ENCODE data around the gene TSPAN32.

TSPAN32 gene

DNA sequence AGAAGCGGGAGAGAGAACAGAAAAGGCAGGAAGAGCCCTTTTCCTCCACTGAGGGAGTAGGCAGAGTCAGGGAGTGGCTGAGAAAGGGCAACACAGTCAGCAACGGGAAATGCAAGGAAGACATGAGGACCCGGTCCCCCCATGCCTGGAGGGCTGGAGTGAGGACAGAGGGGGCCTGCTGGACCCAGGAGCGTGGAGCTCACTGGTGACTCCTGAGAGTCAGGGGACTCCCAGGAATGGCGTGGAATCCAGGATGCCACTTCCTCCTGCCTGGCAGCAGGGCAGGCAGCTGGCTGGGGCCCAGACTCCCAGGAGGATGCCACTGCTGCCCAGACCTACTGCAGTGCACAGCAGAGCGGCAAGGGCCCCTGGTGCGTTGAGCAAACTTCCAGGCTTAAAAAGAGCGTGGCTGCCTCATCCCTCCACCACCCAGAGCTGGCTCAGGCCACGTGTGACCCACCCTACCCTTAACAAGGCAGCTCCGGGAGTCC lies 11.4 kb upstream of the TSPAN32 start:
- no peak for DNase-seq

DNA sequence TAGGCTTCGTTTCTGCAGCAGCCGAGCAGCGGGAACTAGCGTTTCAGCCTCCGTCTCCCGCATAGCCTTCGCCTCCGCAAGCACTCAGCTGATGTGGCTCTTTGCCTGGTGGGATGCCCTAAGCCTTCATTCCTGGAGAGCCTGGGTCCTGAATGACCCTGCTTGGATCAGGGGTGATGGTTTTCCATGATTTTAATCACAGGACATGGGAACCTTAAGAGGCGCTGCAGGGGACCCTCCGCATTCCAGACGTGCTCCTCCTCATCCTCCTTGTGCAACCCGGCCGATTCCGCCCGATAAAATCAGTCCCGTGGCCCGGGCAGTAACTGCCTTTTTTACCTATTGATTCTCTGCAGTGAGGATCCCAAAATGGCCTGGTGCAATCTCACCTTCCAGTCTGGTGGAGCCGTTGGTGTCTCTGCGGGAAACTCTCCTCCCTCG lies 8.3 kb upstream of the TSPAN32 start:
- no peak for DNase-seq

DNA sequence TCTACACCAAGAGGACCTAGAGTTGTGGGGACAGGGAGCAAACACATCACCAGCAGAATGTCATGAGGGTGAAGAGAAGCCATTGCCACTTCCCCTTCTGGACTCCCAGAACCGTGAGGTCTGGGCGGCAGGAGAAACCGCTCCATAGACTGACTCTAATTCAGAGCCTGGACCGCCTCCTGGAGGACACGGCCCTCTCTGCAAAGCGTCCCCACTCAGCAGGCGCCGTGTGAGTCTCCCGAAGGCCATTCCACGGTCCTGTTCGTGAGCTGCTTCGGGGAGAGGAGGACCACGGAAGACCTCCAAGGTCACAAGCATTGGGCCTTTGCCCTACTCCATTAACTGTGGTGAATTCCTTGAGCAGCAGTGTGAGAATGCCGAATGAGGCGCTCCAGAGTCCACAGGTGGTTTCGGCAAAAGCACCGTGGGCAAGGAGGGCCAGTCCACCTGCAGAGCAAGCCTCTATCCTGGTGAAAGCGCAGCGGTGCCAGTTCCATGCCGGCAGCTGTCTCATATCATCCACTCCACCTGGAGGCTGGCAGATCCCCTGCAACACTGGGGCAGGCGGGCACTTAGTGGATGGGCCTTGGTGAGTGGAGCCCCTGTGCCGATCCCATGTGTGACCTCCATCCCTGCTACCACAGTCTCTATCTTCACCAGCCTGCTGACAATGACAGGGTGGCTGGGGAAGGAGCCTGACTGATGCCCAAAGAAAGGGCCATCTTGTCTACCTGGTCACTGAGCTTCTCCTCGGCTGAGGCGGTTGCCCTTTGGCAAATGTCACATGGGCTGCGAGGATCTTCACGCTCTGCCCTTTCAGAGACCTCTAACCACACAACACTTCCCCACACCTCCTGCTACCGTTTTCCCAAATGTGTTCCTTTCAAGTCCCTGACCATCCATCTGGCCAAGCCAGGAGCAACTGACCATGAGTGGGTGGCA lies 7.6 kb upstream of the TSPAN32 start:
- no peak for DNase-seq

DNA sequence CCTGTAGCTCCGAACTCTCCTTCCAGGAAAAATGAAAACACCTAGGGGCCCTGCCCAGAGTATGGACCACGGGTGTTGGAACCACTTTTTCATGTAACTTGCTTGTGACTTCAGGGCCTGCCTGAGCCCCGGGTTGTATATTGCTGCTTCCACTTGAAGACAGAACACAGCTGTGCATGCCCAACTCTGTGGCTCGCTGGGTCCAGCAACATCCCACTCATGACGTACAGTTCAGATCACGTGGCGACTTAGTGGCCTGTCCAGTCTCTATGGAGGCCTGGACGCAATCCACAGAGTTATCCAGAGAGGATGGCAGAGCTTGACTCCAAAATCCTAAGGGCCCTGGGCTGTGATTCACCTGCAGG lies 6.9 kb upstream of the TSPAN32 start:
- no peak for DNase-seq

DNA sequence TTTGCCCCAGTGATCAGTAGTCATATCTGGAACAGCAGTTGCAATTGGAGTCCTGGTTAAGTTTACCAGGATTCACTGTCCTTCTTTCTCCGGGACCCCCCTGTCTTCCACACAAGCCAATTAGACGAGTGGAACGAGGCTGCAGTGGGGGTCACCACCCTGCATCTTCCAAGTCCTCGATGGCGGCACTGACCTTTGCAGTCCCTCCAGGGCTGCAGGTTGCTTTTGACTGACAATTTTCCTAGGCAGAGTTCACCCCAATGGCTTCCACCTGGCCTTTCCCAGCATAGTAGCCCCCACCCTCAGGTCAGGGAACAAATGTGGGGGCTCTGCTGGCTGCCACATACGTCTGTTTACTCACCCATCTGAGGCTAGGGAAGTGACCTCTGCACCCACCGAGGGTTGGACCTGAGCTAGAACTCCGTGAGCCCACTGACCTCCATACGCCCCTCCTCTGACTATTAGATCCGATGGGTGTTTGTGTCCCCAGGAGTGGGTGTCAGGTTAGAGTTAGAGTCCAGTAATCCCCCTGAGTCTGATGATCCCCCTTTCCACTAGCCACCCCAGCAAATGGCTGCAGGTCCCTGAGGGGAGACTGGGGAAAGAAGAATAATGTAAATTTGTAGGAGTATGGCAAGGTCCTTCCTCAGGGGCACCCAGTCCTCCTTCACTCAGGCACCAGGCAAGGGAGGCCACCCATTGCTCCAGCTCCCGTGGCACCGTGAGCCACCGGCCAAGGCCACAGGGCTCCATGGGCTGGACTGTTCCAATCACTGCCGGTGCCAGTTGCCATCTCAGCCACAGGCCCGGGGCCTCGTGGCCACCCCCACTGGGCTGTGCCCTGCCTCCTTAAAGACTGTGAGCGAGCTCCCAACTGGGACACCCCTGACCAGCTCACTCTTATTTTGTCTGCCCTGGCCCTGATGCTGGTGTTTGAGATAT lies 5.6 kb upstream of the TSPAN32 start:
- DNase-seq, result no peak

DNA sequence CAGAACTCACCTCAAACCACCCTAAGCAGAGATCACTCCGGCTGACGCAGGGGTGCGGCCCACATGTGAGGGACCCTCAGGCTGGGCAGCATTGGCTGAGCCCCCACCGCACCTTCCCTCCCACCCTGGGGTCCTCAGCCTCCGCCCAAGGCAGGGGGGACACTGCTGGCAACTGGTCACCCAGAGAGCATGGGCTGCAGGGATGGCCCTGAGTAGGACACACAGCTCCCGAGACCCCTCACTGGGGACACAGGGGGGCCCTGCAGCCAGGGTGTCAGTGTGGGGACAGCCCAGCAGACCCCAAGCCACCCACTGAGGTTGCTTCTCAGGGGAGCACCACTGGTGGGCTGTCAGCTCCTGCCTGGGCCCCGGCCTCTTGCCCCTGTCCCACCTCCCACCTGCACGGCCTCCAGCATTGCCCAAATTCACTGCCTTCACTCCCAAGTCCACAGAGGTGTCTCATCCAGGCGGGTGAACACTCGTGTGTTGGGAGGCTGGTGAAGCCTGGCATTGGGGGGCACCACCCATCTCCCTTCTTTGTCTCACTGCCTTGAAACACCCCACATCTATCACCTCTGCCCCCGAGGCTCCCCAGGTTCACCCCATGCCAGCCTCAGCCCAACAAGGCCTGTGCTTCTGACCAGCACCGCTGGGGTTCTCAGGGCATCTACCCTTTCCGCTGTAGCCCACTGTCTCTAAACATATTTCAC lies 4.7 kb upstream of the TSPAN32 start:
- no peak for DNase-seq

DNA sequence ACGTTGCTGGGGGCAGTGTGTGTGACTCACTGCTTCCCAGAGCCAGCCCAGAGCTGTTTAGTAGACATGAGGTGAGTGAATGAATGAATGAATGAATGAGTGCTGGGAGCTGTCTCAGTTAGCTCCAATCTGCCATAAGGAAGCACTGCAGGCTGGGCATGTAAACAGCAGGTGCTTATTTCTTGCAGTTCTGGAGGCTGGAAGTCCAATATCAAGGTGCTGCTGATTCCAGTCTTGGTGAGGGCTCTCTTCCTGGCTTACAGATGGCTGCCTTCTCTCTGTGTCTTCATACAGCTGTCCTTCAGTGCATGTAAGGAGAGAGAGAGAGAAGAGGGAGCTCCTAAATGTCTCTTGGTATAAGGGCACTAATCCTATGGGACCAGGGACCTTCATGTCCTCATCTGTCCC lies 4.2 kb upstream of the TSPAN32 start:
- no peak for DNase-seq

DNA sequence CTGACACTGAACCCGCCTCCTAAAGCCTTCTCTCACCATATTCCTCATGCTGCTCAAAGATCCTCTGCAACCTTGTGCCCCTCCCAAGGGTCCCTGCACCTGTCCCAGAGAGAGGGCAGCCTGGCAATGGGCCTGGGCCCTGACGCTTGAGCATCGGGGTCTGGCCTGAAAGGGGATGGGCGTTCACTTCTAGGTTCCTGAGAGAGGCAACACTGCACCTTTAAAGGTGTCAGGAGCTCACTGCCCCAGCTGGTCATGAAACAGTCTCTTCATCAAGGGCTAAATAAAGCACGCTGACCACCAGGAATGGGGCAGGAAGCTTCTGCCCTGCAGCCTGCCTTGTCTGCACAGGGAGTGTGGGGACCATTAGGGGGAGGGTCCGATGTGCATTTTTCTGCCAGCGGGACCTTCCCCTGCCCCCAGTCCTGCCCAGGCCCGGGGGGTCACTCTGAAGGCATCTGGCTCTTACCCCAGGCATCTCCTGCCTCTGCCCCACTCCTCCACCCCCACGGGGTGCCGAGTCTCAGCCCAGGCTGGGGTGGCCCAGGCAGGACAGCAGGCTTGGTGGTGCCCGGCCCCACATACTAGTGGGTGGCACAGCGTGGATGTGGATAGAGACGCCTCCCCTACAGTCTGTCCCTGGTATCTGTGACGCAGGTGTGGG lies 3.5 kb upstream of the TSPAN32 start:
- DNase-seq, result no peak

DNA sequence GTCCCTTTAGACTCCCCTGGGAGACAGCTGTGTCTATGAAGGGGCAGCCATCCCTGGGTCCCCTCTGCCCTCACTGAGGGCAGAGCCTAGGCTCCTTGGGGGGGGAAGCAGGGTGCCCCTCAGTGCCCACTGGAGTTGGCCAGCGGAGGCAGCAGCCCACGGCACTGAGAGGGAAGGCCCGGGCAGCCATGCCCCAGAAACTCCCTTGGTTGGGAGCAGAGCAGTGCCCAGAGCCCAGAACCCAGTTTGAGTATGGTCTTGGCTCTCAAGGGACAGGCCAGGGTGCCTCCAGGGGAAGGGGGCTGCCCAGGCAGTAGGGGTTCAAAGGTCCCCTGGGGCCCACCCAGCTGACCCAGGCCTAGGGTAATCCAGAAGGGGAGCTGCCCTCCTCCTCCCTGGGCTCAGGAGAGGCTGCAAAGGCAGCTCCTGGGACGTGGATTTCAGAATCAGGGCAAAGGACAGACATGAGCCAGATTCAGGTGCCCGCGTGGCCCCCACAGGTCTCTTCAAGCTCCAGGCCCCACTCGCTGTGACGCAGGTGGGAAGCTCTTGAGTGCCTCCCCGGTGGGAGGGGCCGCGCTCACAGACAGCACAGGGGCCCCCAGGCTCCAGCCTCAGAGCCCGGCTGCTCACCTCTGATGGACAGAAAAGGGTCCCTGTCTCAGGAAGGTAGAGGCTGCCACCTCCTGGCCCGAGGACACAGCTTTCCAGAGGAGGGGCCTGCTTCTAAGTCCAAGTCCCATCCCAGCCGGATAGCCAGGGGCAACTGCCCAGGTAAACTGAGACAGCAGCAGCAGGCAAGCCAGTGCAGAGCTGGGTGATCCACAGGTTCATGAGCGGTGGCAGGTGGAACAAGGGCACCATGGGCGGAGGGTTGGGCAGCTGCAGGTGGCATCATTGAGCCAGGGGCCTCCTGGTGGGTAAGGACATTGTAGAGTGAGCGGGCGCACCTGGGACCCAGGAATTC lies 2.7 kb upstream of the TSPAN32 start:
- no peak for DNase-seq

DNA sequence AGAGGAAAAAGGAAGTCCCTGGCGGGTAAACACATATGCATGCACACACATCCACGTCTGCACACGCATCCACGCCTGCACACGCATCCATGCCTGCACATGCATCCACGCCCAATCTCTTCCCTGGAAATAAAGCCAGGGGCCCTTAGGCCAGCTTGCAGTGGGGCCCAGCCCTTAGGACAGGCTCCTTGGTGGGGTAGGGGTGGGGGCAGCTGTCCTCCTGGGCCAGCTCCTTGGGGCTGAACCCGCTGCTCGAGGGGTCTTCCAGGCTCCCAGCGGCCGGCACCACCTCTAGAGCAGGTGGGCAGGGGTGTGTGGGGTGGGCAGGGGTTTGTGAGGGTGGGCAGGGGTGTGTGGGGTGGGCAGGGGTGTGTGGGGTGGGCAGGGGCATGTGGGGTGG lies 2.0 kb upstream of the TSPAN32 start:
- no peak for DNase-seq

DNA sequence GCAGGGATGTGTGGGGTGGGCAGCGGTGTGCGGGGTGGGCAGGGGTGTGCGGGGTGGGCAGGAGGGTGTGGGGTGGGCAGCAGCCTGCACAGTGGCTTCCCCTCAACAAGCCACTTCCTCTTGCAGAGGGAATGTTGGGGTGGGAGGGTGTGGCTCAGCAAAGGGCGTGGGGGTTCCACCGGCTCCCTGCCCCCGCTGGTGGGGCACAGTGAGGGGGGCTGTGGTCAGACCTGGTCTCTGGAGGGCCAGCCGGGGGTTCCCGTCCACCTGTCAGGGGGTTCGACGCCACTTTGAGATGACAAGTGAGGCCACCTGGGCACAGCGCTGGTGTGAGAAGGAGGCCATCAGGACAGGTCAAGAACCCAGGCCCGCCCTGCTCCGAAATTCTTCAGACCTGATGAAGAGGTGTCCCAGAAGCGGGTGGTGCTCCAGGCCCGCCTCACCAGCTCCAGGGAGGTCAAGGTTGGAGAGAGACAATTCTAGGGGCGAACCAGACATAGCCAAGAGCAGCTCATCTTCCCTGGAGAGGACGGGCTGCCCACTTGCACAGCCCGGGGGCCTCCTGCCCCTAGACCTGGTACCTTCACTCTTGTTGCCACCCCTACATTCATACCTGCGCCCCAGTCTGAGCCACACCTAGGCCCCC lies 1.4 kb upstream of the TSPAN32 start:
- no peak for DNase-seq

DNA sequence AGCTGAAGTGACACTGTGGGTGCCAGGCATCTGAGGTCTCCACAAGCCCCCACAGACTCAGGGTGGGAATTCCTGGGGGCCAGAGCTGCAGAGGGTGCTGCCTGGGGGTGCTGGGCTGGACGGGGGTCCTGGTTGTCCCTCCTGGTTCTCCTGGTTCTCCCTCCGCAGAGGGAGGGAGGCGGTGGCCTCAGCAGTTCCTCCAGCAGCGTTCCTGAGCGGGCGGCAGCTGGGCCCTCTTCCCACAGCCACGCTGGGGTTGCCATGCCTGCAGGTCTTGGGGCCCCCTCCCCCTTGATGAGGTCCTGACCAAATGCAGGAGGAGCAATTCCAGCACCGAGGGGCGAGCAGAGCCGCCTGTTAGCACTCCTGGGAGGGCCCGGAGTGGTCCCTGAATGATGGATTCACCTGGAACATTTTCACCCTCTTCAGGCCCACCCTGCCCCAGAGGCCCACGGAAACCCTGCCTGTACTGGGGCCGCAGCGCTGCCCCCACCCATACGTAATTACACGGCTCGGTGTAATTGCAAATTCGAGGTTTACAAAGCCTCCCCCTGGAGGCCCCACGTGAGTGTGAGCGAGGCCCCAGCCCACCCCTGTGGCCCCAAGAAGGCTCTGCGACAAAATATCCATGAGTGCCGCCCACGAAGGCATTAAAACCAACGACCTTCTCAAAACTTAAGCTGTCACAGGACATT lies 730 bp upstream of the TSPAN32 start:
- no peak for DNase-seq

DNA sequence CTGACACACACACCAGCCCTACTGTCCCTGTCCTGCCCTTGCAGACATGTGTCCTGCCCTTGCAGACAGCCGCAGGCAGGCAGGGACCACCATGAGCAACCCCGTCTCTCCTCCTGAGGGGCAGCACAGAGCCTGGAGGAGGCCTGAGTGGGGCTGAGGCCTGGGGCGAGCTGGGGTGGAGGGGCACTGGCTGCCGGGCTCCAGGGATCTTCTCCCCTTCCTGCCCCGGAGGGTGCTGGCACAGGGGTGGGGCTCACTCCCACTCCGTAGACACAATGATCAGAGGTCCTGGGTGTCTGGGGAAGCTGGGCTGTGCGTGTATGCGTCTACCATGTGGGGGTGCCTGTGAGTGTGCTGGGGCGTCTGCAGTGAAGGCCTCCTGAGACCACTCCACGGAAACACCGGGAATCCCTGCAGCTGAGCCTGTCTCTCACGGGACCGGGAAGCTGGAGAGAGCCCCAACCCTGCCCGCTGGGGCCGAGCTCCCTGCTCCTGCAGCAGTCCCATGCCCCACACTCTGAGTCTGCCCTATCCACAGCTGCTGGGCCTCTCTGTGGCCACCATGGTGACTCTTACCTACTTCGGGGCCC lies 588 bp downstream of the TSPAN32 start:
- no peak for DNase-seq

DNA sequence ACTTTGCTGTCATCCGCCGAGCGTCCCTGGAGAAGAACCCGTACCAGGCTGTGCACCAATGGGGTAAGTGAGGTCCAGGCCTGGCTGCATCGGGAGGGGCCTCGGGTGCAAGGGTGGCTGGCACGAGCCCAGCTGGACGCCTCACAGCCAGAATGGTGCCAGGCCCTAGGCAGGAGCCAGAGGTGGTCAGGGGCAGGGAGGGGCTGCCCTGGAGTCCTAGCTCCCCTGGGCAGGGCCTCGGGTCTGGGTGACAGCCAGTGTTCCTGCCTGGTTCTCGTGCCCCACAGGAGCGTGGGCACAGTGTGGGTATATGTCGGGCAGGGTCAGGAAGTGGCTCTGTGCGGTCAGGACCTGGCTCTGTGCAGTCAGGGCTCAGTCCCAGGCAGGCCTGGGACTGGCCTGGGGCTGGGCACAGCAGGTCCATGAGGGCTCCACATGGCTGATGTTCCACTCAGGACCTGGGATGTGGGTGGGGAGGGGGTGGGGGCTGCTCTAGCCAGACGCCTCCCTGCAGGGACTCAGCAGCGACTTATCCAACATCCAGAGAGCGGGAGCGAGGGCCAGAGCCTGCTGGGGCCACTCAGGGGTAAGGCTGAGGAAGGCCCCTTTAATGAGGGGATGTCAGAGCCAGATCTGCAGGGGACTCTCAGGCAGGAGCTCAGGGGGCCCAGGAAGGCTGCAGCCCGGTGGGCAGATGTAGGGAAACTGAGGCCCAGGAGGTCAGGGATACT lies 1.2 kb downstream of the TSPAN32 start:
- no peak for DNase-seq

DNA sequence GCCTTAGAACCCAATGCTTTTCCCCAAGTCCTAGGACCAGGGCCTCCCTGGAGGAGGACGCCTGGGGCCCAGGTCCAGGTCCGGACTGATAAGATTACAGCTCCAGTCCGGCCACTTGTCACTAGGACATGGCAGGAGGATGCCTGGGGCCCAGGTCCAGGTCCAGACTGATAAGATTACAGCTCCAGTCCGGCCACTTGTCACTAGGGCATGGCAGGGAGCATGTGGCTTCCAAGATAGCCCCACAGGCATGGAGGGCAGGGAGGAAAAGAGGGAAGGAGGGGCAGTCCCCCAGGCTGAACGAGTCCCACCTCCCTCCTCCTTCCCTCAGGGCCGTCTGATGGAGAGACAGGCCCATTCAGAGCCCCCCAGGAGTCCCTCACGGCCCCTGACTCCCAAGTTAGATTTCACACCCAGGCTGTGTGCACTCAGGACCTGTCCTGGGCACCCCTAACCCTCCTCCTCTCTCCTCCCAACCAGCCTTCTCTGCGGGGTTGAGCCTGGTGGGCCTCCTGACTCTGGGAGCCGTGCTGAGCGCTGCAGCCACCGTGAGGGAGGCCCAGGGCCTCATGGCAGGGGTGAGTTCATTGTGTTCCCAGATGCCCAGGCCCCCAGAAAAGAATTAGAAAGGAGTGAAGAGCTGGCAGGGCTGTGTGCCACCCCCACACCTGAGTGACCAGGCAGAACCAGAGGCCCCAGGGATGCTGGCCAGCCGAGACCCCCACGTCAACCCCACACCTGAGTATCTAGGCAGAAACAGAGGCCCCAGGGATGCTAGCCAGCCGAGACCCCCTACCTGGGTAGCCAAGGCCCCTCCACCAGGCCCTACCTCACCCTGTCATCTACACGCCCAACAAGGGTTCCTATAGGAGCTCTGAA lies 2.1 kb downstream of the TSPAN32 start:
- no peak for DNase-seq

DNA sequence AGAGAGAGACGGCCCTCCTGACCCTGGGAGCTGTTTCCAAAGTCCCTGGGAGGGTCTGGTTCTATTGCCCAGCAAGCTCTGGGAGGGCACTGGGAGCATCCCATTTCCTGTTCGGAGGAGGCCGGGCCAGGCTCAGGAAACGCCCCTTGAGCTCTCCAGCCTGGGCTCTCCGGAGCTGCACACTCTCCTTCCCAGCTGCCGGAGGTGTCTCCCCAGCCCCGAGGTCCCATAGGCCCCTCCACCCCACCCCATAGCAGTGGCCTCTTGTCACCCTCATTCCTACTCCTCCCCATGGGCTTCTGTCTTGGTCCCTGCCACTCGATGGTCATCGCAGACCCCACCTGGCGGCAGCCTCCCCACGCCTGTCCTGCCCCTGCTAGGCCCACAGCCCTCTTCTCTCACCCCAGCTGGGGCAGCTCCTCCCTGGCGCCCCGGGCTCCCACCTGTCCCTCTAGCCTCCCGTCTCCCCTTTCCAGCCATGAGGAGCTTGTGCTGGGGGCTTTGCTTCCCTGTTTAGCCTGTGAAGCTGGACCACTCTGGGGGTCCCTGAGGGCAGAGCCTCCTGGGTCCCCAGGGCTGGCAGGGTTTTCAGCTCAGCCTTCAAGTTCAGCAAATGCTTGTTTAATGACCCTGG lies 2.8 kb downstream of the TSPAN32 start:
- no peak for DNase-seq

DNA sequence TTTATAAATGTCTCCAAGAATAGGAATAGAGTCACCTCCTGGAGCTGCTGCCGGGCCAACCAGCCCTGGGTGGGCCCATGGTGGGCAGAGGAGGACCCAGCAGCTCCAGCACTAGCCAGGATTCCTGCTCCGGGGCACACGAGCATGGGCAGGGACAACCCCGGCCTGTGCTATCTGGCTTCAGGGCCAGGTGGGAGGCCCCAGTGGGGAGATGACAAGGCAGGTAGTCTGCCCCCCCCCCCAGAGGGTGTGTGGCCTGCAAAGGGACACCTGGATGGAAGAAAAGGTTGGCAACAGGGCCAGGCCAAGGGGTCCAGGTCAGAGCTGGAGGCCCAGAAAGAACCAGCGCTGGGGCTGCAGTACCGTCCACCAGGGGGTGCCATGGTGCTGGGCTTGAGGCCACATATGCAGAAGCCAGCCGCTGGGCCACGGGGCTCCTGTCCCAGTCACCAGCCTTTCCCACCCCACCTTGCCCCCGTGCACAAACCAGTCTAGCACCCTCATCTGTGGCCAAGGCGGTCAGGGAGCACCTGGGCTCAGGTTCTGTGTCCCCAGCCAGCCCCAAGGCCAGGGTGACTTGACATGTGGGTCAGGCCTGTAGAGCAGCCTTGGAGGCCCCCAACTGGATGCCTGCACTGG lies 3.4 kb downstream of the TSPAN32 start:
- no peak for DNase-seq

Measured in KG1 (cell line).